Cardiac fibroblast (primary cell): ENCODE results near the gene DOLK.
"Not testable (repeated sequence)": the region's sequence is repeated elsewhere in the genome, so short reads cannot be mapped to it uniquely, and the experiment has no call there.

Source experiments
- DNase-seq, 2 donors: peaks; one replicate each; pipeline versions ENCODE4 v3.0.0 to v3.0.0-alpha.2; 2010; ENCODE audit warnings: low read depth in 2 of 2
- H3K4me3 ChIP-seq, 2 donors: replicated peaks in 1 of 2; 1 replicate in 1 of 2; 2 replicates in 1 of 2; pipeline ENCODE4 v1.5.1; 2011; ENCODE audit warnings: low read depth in 2 of 2, low read length in 2 of 2, mild to moderate bottlenecking in 2 of 2, moderate library complexity in 1 of 2
- CTCF ChIP-seq: IDR thresholded peaks from one replicate; pipeline ENCODE4 v1.5.1; 2011; ENCODE audit warnings: low read depth, mild to moderate bottlenecking, low read length, inconsistent platforms

The DOLK gene

GRCh38 chr9:128979111-128979510 is 31.7 kb upstream of the DOLK start:
- no peak overlapping the region for H3K4me3 ChIP-seq
- DNase-seq, result no peak
- no peak for TF ChIP-seq CTCF

GRCh38 chr9:128972956-128973355 is 25.6 kb upstream of the DOLK start:
- H3K4me3 ChIP-seq, result no peak overlapping the region
- no peak for TF ChIP-seq CTCF
- peak; percentile 17 to 76 for DNase-seq

GRCh38 chr9:128969491-128969890 is 22.1 kb upstream of the DOLK start:
- peak in 1 of 2 donors; percentile 49 for DNase-seq
- no peak for TF ChIP-seq CTCF

GRCh38 chr9:128961403-128961802 is 14.0 kb upstream of the DOLK start:
- not testable (repeated sequence) for DNase-seq, H3K4me3 ChIP-seq

More at GRCh38 chr9:128969491-128969890, 22.1 kb upstream of the DOLK start:
- H3K4me3 ChIP-seq, result no peak overlapping the region

GRCh38 chr9:128947277-128947526 is 201 bp downstream of the DOLK start:
- DNase-seq, result no peak
- H3K4me3 ChIP-seq, result peak overlapping the region; percentile 97 to 100

DNA sequence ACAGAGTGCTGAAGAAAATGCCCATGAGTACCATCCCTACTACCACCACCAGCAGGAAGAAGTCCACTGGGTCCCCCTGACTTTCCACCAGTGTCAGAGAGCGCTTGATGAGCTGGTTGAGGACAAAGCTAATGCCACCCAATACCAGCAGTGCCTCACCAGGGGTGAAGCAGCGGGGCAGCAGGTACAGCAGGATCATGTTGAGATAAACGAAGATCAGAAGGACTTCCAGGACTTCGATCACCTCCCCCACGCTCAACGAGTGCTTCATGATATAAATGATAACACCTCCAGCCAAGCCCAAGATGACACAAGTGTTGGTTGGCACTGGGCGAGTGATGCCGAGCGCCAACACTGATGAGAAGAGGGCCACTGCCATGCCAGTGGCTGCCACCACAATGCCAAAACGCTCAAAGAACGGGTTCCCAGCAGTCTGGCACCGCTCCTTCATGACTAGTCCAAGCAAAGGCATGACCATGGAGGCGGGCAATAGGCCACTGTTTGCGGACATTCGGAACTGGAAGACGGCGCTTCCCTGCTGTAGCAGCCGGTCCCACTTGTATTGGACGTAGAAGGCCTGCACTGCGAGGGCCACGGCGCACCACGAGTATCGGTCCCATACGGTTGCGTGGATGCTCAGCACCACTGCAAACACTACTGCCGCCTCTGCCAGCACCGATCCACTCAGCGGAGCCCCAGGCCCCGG is 679 bp downstream of the DOLK start:
- no peak for TF ChIP-seq CTCF
- peak; percentile 31 to 37 for DNase-seq
- H3K4me3 ChIP-seq, result peak overlapping the region; percentile 97 to 100

More at GRCh38 chr9:128947277-128947526, 201 bp downstream of the DOLK start:
- no peak for TF ChIP-seq CTCF

DNA sequence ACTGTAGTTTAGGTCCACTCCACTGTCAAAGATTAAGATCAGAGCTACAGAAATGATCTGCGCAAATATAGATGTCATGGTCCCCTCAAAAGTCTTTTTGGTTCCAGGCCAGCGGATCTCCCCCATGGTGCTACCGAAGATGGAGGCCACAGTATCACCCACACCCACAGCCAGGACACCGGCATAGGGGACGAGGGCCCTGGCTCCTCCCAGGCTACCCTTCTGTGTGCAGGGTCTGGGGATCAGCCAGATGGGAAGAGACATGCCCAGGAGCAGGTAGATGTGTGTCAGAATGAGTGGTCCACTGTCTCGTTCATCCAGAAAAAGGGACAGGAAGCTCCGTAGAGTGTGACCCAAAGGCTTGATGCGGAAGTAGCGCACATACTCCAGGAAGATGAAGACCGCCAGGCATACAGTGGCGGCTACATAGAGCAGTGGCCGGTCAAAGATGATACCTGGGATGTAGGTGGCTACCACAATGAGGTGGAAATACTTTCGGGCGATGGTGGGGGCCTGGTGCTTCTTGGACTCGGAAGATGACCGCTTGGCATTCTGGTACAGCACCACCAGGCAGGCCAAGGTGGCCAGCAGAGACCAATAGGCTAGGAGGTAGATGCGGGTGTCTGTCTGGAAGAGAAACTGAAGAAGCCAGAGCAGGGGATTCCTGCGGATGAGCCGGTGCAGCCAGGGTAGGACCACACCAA is 1.5 kb downstream of the DOLK start:
- no peak for TF ChIP-seq CTCF
- H3K4me3 ChIP-seq, result no peak overlapping the region
- DNase-seq, result no peak

- not testable (repeated sequence) for DNase-seq, H3K4me3 ChIP-seq
Observed at GRCh38 chr9:128944966-128945365, 2.4 kb downstream of the DOLK start.
